ENCODE data around the gene GBF1. TPM values are rescaled to one million over a fixed set of nuclear protein-coding genes. Genes with fewer than 3 reads are reported as not detected.

GBF1 gene
- total RNA-seq, 1 experiment from 2014 or later = 23.7 TPM

GRCh38 chr10:102354451-102354850 is 109.1 kb downstream of the GBF1 start:
- Histone ChIP-seq H3K4me1 (ENCODE audit: insufficient read depth, low read length) (no peaks in the 10 kb centered on the region), H2BK5ac (ENCODE audit: insufficient read length, low read length) (no peak overlapping the region), H4K5ac (ENCODE audit: insufficient read length, low read depth, low read length) (no peak overlapping the region), H4K91ac (ENCODE audit: insufficient read length, low read depth, low read length) (no peak overlapping the region), H2BK15ac (ENCODE audit: low read depth, low read length) (no peak overlapping the region), H2BK20ac (ENCODE audit: low read depth, low read length, poor library complexity, severe bottlenecking) (no peak overlapping the region), H2BK12ac (ENCODE audit: insufficient read length, low read depth, low read length) (no peak overlapping the region), H3T11ph (ENCODE audit: low read length) (no peak overlapping the region), H4K20me1 (ENCODE audit: control insufficient read depth, insufficient read depth, insufficient read length) (no peaks in the 10 kb centered on the region), H3K4me2 (ENCODE audit: insufficient read depth, insufficient read length, low read length) (no peak overlapping the region), H3K23me2 (ENCODE audit: insufficient read length, low read depth, low read length, poor library complexity, severe bottlenecking) (no peaks in the 10 kb centered on the region), H3K27ac (ENCODE audit: insufficient read length, low read depth, low read length) (no peak overlapping the region), H4K8ac (replicated peaks; ENCODE audit: insufficient read length, low read depth, low read length) (no peak overlapping the region), H2AK5ac (ENCODE audit: insufficient read length, low read length) (no peak overlapping the region), H3K4ac (ENCODE audit: low read depth, low read length) (no peak overlapping the region), H2AFZ (ENCODE audit: low read length) (no peak overlapping the region), H3K18ac (ENCODE audit: insufficient read length, low read depth, low read length) (no peak overlapping the region), H3K56ac (ENCODE audit: insufficient read length, low read depth, low read length) (no peak overlapping the region), H3K9me3 (ENCODE audit: control insufficient read depth, low read depth, low read length) (no peaks in the 10 kb centered on the region), H3K23ac (ENCODE audit: insufficient read length, low read depth, low read length) (no peak overlapping the region), H2BK120ac (ENCODE audit: low read depth, low read length, poor library complexity, severe bottlenecking) (no peak overlapping the region), H3K79me1 (ENCODE audit: insufficient read depth, low read depth, low read length, poor library complexity, severe bottlenecking) (no peaks in the 10 kb centered on the region), H3K27me3 (ENCODE audit: insufficient read depth, low read length) (no peaks in the 10 kb centered on the region), H3K9ac (ENCODE audit: extremely low read depth, insufficient read length, low read length) (no peak overlapping the region), H3K14ac (ENCODE audit: insufficient read depth, low read length) (no peak overlapping the region), H3K79me2 (ENCODE audit: insufficient read depth, low read length) (no peaks in the 10 kb centered on the region)
- Mint-ChIP-seq H3K9me3 (no peaks in the 10 kb centered on the region), H3K4me1 (no peaks in the 10 kb centered on the region), H3K4me3 (no peak overlapping the region), H3K27ac (no peak overlapping the region), H3K27me3 (ENCODE audit: low read depth) (no peaks in the 10 kb centered on the region), H3K36me3 (ENCODE audit: insufficient read depth in 1 of 3, low read depth in 3 of 3) (peaks cover 0 to 23% (median 7%) of the 10 kb centered on the region in 3 experiments; a peak in 5 of 7 replicates)
- no CpG with 5 or more reads among the region's 3 CpGs for WGBS (ENCODE audit: extremely low coverage, insufficient read length, low lambda C conversion rate)
- TF ChIP-seq CTCF (conservative IDR thresholded peaks at IDR 0.05) = no peak
- no peak for DNase-seq
